ENCODE data around the gene NME7. TPM values are rescaled to one million over a fixed set of nuclear protein-coding genes. Genes with fewer than 3 reads are reported as not detected.
A peak's percentile ranks its signal among the peaks of the same experiment; 100 is the strongest.

The NME7 gene
- total RNA-seq, 1 experiment from 2014 or later: 21.8 TPM

DNA sequence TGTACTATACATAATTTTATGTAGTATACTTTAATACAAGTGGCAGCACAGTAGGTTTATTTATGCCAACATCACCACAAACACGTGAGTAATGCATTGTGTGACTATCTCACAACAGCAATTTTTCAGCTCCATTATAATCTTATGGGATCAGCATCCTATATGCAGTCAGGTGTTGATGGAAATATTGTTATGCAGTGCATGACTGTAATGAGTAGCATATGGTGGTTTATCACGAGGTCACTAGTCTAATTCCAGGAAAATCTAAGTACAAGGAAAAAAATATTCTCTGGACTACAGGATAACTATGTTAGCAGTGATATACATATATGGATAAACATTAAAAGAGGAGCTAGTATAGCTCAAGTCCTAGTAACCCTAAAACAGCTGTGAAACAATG is 192.1 kb downstream of the NME7 start (continued):
- TF ChIP-seq, protein P1, sequence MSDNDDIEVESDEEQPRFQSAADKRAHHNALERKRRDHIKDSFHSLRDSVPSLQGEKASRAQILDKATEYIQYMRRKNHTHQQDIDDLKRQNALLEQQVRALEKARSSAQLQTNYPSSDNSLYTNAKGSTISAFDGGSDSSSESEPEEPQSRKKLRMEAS (IDR thresholded peaks at IDR 0.05): no peak
- no peak for TF ChIP-seq SP1 (IDR thresholded peaks at IDR 0.05; ENCODE audit: low read depth)
- TF ChIP-seq SRF (IDR thresholded peaks at IDR 0.05; ENCODE audit: low read depth): no peak
- no peak for TF ChIP-seq CBX3 (IDR thresholded peaks at IDR 0.05; ENCODE audit: low read depth)

DNA sequence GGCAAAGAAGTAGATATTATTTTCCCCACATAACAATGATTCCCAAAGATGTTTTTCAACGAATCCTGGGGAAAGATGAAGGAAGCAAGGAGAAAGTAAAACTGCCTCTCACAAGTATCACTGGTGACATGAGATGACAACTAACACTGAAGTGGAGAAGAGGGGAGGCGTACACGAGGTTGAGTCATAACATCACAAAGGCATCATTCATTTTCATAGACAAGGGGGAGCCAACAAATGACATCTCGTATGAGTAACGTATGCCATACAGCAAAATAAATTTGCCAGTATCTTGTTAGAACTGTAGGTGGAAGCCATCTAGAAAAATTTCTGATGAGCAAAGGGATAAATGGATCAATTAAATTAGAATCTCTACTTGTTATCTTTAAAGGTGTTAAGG is 204.5 kb downstream of the NME7 start:
- ChIA-PET CTCF (no interaction called here), POLR2A (no interaction called here)
- H3K4me2 ChIP-seq (ENCODE audit: low read length): peak overlapping the region; percentile 51
- TF ChIP-seq RAD21 (IDR thresholded peaks at IDR 0.05; ENCODE audit: low read depth): no peak
- peak; percentile 74 for TF ChIP-seq CBX3 (IDR thresholded peaks at IDR 0.05; ENCODE audit: low read depth)
- no peak for TF ChIP-seq TCF7L2 (IDR thresholded peaks at IDR 0.05; ENCODE audit: borderline replicate concordance, extremely low read depth, insufficient read depth, insufficient read length)
- TF ChIP-seq SP1 (IDR thresholded peaks at IDR 0.05; ENCODE audit: low read depth): peak; percentile 67
- TF ChIP-seq SRF (IDR thresholded peaks at IDR 0.05; ENCODE audit: low read depth): no peak
- TF ChIP-seq ZFX (IDR thresholded peaks at IDR 0.05): no peak
- TF ChIP-seq YY1 (IDR thresholded peaks at IDR 0.05; ENCODE audit: extremely low read depth, insufficient replicate concordance, low read depth, low read length): no peak
- no peak for TF ChIP-seq EZH2 (IDR thresholded peaks at IDR 0.05)
- TF ChIP-seq FOSL1 (IDR thresholded peaks at IDR 0.05; ENCODE audit: low read depth): peak; percentile 73
- no peak for TF ChIP-seq CEBPB (IDR thresholded peaks at IDR 0.05; ENCODE audit: low read depth)
- TF ChIP-seq POLR2A (IDR thresholded peaks at IDR 0.05; ENCODE audit: borderline replicate concordance, extremely low read depth, insufficient read depth, insufficient read length): no peak
- TF ChIP-seq, protein P2, sequence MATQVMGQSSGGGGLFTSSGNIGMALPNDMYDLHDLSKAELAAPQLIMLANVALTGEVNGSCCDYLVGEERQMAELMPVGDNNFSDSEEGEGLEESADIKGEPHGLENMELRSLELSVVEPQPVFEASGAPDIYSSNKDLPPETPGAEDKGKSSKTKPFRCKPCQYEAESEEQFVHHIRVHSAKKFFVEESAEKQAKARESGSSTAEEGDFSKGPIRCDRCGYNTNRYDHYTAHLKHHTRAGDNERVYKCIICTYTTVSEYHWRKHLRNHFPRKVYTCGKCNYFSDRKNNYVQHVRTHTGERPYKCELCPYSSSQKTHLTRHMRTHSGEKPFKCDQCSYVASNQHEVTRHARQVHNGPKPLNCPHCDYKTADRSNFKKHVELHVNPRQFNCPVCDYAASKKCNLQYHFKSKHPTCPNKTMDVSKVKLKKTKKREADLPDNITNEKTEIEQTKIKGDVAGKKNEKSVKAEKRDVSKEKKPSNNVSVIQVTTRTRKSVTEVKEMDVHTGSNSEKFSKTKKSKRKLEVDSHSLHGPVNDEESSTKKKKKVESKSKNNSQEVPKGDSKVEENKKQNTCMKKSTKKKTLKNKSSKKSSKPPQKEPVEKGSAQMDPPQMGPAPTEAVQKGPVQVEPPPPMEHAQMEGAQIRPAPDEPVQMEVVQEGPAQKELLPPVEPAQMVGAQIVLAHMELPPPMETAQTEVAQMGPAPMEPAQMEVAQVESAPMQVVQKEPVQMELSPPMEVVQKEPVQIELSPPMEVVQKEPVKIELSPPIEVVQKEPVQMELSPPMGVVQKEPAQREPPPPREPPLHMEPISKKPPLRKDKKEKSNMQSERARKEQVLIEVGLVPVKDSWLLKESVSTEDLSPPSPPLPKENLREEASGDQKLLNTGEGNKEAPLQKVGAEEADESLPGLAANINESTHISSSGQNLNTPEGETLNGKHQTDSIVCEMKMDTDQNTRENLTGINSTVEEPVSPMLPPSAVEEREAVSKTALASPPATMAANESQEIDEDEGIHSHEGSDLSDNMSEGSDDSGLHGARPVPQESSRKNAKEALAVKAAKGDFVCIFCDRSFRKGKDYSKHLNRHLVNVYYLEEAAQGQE (IDR thresholded peaks at IDR 0.05; ENCODE audit: low read depth): no peak
- TF ChIP-seq JUND (IDR thresholded peaks at IDR 0.05): peak; percentile 75
- TF ChIP-seq, protein P3, sequence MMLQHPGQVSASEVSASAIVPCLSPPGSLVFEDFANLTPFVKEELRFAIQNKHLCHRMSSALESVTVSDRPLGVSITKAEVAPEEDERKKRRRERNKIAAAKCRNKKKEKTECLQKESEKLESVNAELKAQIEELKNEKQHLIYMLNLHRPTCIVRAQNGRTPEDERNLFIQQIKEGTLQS (IDR thresholded peaks at IDR 0.05): no peak
- TF ChIP-seq ELF1 (IDR thresholded peaks at IDR 0.05; ENCODE audit: borderline replicate concordance, low read depth): no peak
- no peak for TF ChIP-seq EZH2phosphoT487 (IDR thresholded peaks at IDR 0.05; ENCODE audit: borderline replicate concordance)
- TF ChIP-seq POLR2AphosphoS5 (IDR thresholded peaks at IDR 0.05; ENCODE audit: low read depth, low read length): no peak
- TF ChIP-seq ZNF274 (IDR thresholded peaks at IDR 0.05; ENCODE audit: low read depth, low read length): no peak
- TF ChIP-seq, protein P4, sequence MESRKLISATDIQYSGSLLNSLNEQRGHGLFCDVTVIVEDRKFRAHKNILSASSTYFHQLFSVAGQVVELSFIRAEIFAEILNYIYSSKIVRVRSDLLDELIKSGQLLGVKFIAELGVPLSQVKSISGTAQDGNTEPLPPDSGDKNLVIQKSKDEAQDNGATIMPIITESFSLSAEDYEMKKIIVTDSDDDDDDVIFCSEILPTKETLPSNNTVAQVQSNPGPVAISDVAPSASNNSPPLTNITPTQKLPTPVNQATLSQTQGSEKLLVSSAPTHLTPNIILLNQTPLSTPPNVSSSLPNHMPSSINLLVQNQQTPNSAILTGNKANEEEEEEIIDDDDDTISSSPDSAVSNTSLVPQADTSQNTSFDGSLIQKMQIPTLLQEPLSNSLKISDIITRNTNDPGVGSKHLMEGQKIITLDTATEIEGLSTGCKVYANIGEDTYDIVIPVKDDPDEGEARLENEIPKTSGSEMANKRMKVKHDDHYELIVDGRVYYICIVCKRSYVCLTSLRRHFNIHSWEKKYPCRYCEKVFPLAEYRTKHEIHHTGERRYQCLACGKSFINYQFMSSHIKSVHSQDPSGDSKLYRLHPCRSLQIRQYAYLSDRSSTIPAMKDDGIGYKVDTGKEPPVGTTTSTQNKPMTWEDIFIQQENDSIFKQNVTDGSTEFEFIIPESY (IDR thresholded peaks at IDR 0.05; ENCODE audit: extremely low read depth, insufficient replicate concordance, low read length): no peak
- peak; percentile 72; the same call in 1 of the 2 replicates for TF ChIP-seq SIN3A (IDR thresholded peaks at IDR 0.05; ENCODE audit: low read depth)
- TF ChIP-seq EGR1 (IDR thresholded peaks at IDR 0.05; ENCODE audit: low read depth): peak; percentile 8; the same call in 1 of the 2 replicates
- TF ChIP-seq, protein P1 (IDR thresholded peaks at IDR 0.05): peak; percentile 50; the same call in 1 of the 2 replicates

More for the DNA sequence above, 204.5 kb downstream of the NME7 start:
- no peaks in the 10 kb centered on the region for H3K9me3 ChIP-seq (ENCODE audit: control insufficient read depth in 1 of 2, insufficient read depth in 1 of 2, low read depth in 1 of 2, low read length in 2 of 2)
- peaks cover 16 to 31% of the 10 kb centered on the region in 2 experiments for H3K4me1 ChIP-seq (ENCODE audit: control insufficient read depth in 1 of 2, insufficient read depth in 2 of 2, low read length in 2 of 2)
- no TSS peak for BruUV-seq (replicated peaks)
- RAD21 ChIA-PET (ENCODE audit: low non-redundant PET in 1 of 2, low total read pairs in 2 of 2, uncharacterized antibody in 2 of 2, unreplicated experiment in 2 of 2): no interaction called here
- no peaks in the 10 kb centered on the region for H3K27me3 ChIP-seq (ENCODE audit: insufficient read depth, low read length)
- DNase-seq (ENCODE audit: low read depth, low spot score): peak; percentile 77
- no peak overlapping the region for H3K4me3 ChIP-seq (replicated peaks in 1 of 2; ENCODE audit: low read depth in 1 of 2, low read length in 2 of 2)
- no peaks in the 10 kb centered on the region for H4K20me1 ChIP-seq (ENCODE audit: insufficient read depth)
- H3K9ac ChIP-seq (ENCODE audit: low read length): no peak overlapping the region
- ATAC-seq: peak; percentile 91
- intact Hi-C loops (cut with micrococcal nuclease): no loop called here
- H3K79me2 ChIP-seq (ENCODE audit: insufficient read depth, low read length): no peaks in the 10 kb centered on the region
- H2AFZ ChIP-seq (ENCODE audit: low read depth, low read length, poor library complexity, severe bottlenecking): no peak overlapping the region
- H3K36me3 ChIP-seq (ENCODE audit: control insufficient read depth in 1 of 2, insufficient read depth in 2 of 2, low read length in 2 of 2): no peaks in the 10 kb centered on the region
- H3K27ac ChIP-seq (ENCODE audit: low read depth, low read length): no peak overlapping the region
- H3K9me2 ChIP-seq (ENCODE audit: insufficient read depth): no peaks in the 10 kb centered on the region
